Endothelial cell of umbilical vein (primary cell): ENCODE results near the gene CXXC5. TPM values are rescaled to one million over a fixed set of nuclear protein-coding genes. Genes with fewer than 3 reads are reported as not detected.

ENCODE experiments used
- BruUV-seq: library from RNA; stranded (reverse); fragments of 400-500 nt; replicated peaks from 2 replicates; lab custom pipeline; 2021; lab: Mats Ljungman, UMichigan
- CTCF ChIA-PET: fragments of 300-600, 350-600 bp; sonication (Branson Sonifier 250); formaldehyde crosslinking; loops from one replicate; lab custom pipeline; 2021; ENCODE audit warnings: antibody characterized with exemption, inconsistent platforms; lab: Charles Lee
- POLR2A ChIA-PET: fragments of 300-600, 350-600 bp; sonication (Branson Sonifier 250); formaldehyde crosslinking; loops from one replicate; lab custom pipeline; 2021; ENCODE audit warnings: antibody characterized with exemption, inconsistent platforms; lab: Charles Lee
- DNase-seq: peaks from one replicate; pipeline ENCODE4 v3.0.0-alpha.2; 2011; ENCODE audit warnings: low read depth, low spot score
- FAIRE-seq: peaks from 2 replicates; lab custom pipeline; 2011; peaks lifted over from hg19 to GRCh38; lab: Jason Lieb, UNC
- H2AFZ ChIP-seq: 2 replicates; pipeline ENCODE4 v1.6.0; 2012; ENCODE audit warnings: low read depth, low read length, control low read depth, inconsistent platforms
- H3K27ac ChIP-seq: 2 replicates; pipeline ENCODE4 v1.5.1; 2011; ENCODE audit warnings: low read depth, mild to moderate bottlenecking, control low read depth, low read length, moderate library complexity; ENCODE audit not compliant: insufficient read depth
- H3K27me3 ChIP-seq, 2 experiments: 2 replicates each; pipeline versions ENCODE4 v1.6.0 to v1.6.1; 2011; ENCODE audit warnings: low read length in 2 of 2, mixed read lengths in 1 of 2; ENCODE audit not compliant: control insufficient read depth in 2 of 2, insufficient read depth in 2 of 2
- H3K36me3 ChIP-seq, 2 experiments: 2 replicates in 1 of 2; 3 replicates in 1 of 2; pipeline ENCODE4 v1.5.1; 2011; ENCODE audit warnings: low read length in 2 of 2, mild to moderate bottlenecking in 1 of 2, moderate library complexity in 1 of 2; ENCODE audit not compliant: control insufficient read depth in 2 of 2, insufficient read depth in 2 of 2; ENCODE audit errors: extremely low read depth in 1 of 2
- H3K4me1 ChIP-seq: 3 replicates; pipeline ENCODE4 v1.5.1; 2011; ENCODE audit warnings: mild to moderate bottlenecking, low read length; ENCODE audit not compliant: control insufficient read depth, insufficient read depth; ENCODE audit errors: extremely low read depth
- H3K4me2 ChIP-seq: 2 replicates; pipeline ENCODE4 v1.6.1; 2011; ENCODE audit warnings: low read length, control low read depth, mixed read lengths; ENCODE audit not compliant: insufficient read depth
- H3K4me3 ChIP-seq, 3 experiments: fragments of 200-600 bp in 1 of 3; sonication (generic), shearing (Covaris generic) in 1 of 3; replicated peaks in 1 of 3; 2 replicates each; pipeline ENCODE4 v1.5.1; 2011 to 2016; ENCODE audit warnings: control low read depth in 3 of 3, low read length in 3 of 3, mild to moderate bottlenecking in 2 of 3, inconsistent platforms in 1 of 3, low read depth in 1 of 3, moderate library complexity in 1 of 3; ENCODE audit not compliant: insufficient read depth in 1 of 3
- H3K79me2 ChIP-seq: 2 replicates; pipeline ENCODE4 v1.6.0; 2012; ENCODE audit warnings: low read length, inconsistent platforms; ENCODE audit not compliant: control insufficient read depth, insufficient read depth
- H3K9ac ChIP-seq: replicated peaks from 2 replicates; pipeline ENCODE3; 2011; ENCODE audit warnings: low read length, control low read depth; ENCODE audit not compliant: insufficient read depth; ENCODE audit errors: extremely low read depth
- H3K9me1 ChIP-seq: replicated peaks from 3 replicates; pipeline ENCODE4 v1.6.0; 2011; ENCODE audit warnings: mild to moderate bottlenecking, low read length; ENCODE audit not compliant: control insufficient read depth, insufficient read depth; ENCODE audit errors: extremely low read depth
- H3K9me3 ChIP-seq: replicated peaks from 2 replicates; pipeline ENCODE4 v1.5.1; 2012; ENCODE audit warnings: low read length, inconsistent platforms; ENCODE audit not compliant: control insufficient read depth, insufficient read depth
- H4K20me1 ChIP-seq: replicated peaks from 2 replicates; pipeline ENCODE3; 2011; ENCODE audit warnings: mild to moderate bottlenecking, low read length; ENCODE audit not compliant: control insufficient read depth, insufficient read depth; ENCODE audit errors: extremely low read depth
- CTCF ChIP-seq, 2 donors: IDR thresholded peaks; 1 replicate in 1 of 2; 2 replicates in 1 of 2; pipeline ENCODE4 v1.5.1; 2011; ENCODE audit warnings: low read length in 2 of 2, mild to moderate bottlenecking in 2 of 2, moderate library complexity in 2 of 2, control low read depth in 1 of 2, inconsistent platforms in 1 of 2, low read depth in 1 of 2; ENCODE audit not compliant: insufficient read depth in 1 of 2; ENCODE audit errors: extremely low read depth in 1 of 2
- EZH2 ChIP-seq: IDR thresholded peaks from 2 replicates; pipeline ENCODE4 v1.6.1; 2012; ENCODE audit warnings: borderline replicate concordance, low read depth, mild to moderate bottlenecking, moderate library complexity, low read length, inconsistent platforms; ENCODE audit not compliant: severe bottlenecking
- FOS ChIP-seq: IDR thresholded peaks from 2 replicates; pipeline ENCODE4 v1.6.1; 2011; ENCODE audit warnings: mild to moderate bottlenecking, low read length, moderate library complexity, borderline replicate concordance; ENCODE audit not compliant: insufficient read depth
- GATA2 ChIP-seq: IDR thresholded peaks from 2 replicates; pipeline ENCODE4 v1.7.0; 2011; ENCODE audit warnings: low read depth, mild to moderate bottlenecking, moderate library complexity, mixed read lengths, low read length; ENCODE audit not compliant: insufficient read length, insufficient read depth
- JUN ChIP-seq: IDR thresholded peaks from 2 replicates; pipeline ENCODE4 v1.6.1; 2011; ENCODE audit warnings: borderline replicate concordance, low read depth; ENCODE audit not compliant: insufficient read length, insufficient read depth
- MYC ChIP-seq: IDR thresholded peaks from one replicate; pipeline ENCODE4 v1.6.1; 2011; ENCODE audit warnings: mild to moderate bottlenecking, low read depth, low read length
- POLR2A ChIP-seq: IDR thresholded peaks from 2 replicates; pipeline ENCODE4 v1.6.1; 2012; ENCODE audit warnings: low read depth, mild to moderate bottlenecking, control low read depth, low read length
- POLR2AphosphoS5 ChIP-seq: IDR thresholded peaks from 2 replicates; pipeline ENCODE4 v1.6.1; 2012; ENCODE audit warnings: low read depth, mild to moderate bottlenecking, control low read depth, low read length, moderate library complexity; ENCODE audit not compliant: insufficient read depth
- dilution Hi-C: fragments of 300-500 bp; cut with MboI; formaldehyde crosslinking; loops from one replicate; pipeline ENCODE4 v1.15.0; 2019; ENCODE audit warnings: low sequenced_read_pairs; ENCODE audit not compliant: extremely low pct_ligation_motif_present
- intact Hi-C: fragments of 100-400 bp; cut with micrococcal nuclease; formaldehyde crosslinking; loops from one replicate; pipeline ENCODE4 v1.10.0; 2022
- polyA plus RNA-seq, 4 experiments: library from polyadenylated mRNA; depleted of rRNA in 3 of 4; stranded (reverse) in 3 of 4; unstranded in 1 of 4; fragments of >200 nt; gene quantifications; 2 replicates each; pipeline versions ENCODE4 v1.2.1 to v1.2.3, GENCODE V29; 2011 to 2012; ENCODE audit warnings: missing spikeins in 1 of 4
- total RNA-seq: library from RNA; stranded (reverse); gene quantifications from 2 replicates; pipeline ENCODE4 v1.2.3, GENCODE V29; 2021
- TF ChIP-seq, protein P1 (sequence below): IDR thresholded peaks from 2 replicates; pipeline ENCODE4 v1.6.1; 2011; ENCODE audit not compliant: insufficient read depth, insufficient read length

The CXXC5 gene
- total and polyA plus RNA-seq, 2 donors (not counting 3 experiments of a cell fraction or from before 2014, with no cell fraction given): 2.7 to 5.5 TPM

DNA sequence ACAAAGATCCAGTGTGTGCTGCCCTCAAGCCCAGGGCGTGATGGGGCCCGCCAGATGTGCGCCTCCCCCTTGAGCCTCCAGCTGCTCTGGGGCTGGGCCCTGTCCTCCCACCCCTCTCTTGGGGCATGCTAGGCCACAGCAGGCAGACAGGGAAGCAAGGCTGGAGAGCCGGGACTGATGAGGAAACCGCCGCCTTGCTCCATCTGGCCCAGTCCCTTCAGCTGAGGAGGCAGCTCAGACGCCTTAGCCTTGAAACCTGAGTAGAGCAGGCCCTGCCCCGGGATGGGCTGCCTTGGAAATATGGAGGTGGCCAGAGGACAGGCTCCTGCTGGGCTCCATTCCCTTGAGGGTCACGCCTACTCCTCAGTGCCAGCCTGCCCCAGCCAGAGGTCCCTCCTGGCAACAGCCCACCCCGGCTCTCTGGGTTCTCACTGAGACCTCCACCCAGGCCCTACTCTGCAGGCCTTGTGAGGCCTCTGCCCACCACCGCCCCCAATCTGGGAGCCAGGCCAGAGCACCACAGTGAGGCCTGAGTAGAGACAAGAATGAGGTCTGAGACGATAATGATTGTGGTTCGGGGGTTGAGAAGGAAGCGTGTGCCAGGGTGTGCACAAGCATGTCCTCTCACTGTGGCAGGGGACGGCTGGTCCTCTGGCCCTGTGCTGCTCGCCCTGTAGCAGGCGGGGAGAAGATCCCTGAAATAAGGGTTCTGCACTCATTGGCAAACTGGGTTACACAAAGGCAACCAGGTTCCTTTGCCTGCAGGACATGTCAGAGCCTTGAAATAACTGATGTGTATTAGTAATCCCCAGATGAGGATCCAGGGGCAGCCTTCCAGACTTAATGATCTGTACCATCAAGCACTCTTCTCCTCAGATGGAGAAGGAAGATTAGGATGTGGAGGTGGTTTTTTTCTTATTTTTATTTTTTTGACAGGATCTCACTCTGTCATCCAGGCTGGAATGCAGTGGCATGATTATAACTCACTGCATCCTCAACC is 30.9 kb downstream of the CXXC5 start:
- no peak for TF ChIP-seq POLR2AphosphoS5
- no peak for TF ChIP-seq GATA2
- TF ChIP-seq CTCF (IDR thresholded peaks at IDR 0.05; ENCODE audit: extremely low read depth in 1 of 2, insufficient read depth in 1 of 2, low read depth in 1 of 2, low read length in 2 of 2): no peak
- no peak for TF ChIP-seq MYC
- TF ChIP-seq, protein P1, sequence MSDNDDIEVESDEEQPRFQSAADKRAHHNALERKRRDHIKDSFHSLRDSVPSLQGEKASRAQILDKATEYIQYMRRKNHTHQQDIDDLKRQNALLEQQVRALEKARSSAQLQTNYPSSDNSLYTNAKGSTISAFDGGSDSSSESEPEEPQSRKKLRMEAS: no peak
- TF ChIP-seq FOS: no peak
- no peak for TF ChIP-seq POLR2A
- TF ChIP-seq JUN: no peak
- TF ChIP-seq EZH2: no peak
- H3K4me3 ChIP-seq: no peak overlapping the region
- no peak for DNase-seq
- no peaks in the 10 kb centered on the region for H4K20me1 ChIP-seq
- H3K9me1 ChIP-seq: no peaks in the 10 kb centered on the region
- peaks cover 0 to 3% of the 10 kb centered on the region in 2 experiments for H3K36me3 ChIP-seq
- no peaks in the 10 kb centered on the region for H3K27me3 ChIP-seq
- no peak overlapping the region for H3K9ac ChIP-seq
- no peak overlapping the region for H2AFZ ChIP-seq
- FAIRE-seq: no peak
- BruUV-seq: no TSS peak
- H3K4me2 ChIP-seq: no peak overlapping the region
- no peak overlapping the region for H3K27ac ChIP-seq
- ChIA-PET POLR2A (no interaction called here), CTCF (interaction anchor here (0.9 to 2.5 kb wide), 4 partner anchors 11 to 86 kb away, joined by 3 to 11 read pairs (median 7); no protein-coding TSS in a partner anchor)
- no peaks in the 10 kb centered on the region for H3K9me3 ChIP-seq
- intact Hi-C loops: no loop called here
- dilution Hi-C loops: no loop called here
- no peaks in the 10 kb centered on the region for H3K4me1 ChIP-seq
- no peaks in the 10 kb centered on the region for H3K79me2 ChIP-seq
